Activated CD4-positive, CD25-positive, alpha-beta regulatory T cell treated with anti-CD3 and anti-CD28 coated beads, Interleukin-2, amount 50 U/mL, for 72 hours (primary cell): Measurements from ENCODE around the gene AKAP6.

Source experiments
- DNase-seq: peaks from one replicate; pipeline ENCODE4 v3.0.0; 2021

The AKAP6 gene

DNA sequence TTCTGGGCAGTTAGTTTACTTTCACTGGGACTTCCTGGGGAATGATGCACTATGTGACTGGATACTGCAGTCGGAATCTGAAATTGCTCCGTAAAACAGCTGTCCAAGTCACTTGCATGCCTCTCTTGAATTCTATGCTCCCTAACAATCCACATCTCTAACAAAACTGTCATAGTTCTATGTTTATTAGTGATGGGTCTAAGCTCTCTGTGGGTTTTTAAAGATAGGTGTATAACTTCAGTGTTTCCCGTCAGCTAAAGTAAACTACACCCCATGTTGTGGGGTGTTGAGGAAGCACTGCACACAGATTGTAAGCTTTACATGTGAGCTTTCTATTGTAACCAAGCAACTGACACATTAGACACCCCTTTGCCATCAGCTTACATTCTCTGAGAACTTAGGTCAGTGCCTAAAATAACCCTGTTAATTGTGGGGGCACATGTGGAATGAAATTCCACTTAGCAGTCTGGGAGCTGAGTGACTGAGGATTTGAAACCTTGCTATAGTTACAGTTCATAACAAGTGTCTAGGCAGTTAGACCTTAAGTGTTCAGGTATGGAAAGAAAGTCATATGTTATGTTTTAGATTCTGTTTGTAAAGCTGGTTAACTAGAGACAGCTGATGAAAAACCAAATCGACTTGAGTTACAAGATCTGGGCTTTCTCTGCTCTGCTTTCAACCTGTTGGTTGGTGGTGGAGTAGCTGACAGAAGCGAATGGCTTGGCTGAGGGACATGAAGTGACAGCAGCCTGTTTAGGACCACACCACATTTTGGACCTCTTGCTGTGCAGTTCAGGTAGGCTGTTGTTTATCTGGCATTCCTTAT is 165.7 kb downstream of the AKAP6 start:
- DNase-seq = no peak

DNA sequence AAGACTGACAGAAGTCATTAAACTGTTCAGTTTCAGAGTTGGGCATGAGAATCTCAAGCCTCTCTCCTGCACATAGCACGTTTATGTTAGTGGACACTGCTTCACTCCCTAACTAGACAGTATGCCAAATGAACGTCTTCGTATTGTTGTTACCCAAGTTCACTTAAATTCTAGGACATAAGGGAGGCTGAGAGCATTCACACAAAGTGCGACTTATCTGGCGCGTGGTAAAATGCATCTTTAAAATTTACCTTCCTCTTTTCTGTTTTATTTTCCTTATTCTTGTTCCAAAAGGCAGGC is 166.3 kb downstream of the AKAP6 start:
- no peak for DNase-seq

DNA sequence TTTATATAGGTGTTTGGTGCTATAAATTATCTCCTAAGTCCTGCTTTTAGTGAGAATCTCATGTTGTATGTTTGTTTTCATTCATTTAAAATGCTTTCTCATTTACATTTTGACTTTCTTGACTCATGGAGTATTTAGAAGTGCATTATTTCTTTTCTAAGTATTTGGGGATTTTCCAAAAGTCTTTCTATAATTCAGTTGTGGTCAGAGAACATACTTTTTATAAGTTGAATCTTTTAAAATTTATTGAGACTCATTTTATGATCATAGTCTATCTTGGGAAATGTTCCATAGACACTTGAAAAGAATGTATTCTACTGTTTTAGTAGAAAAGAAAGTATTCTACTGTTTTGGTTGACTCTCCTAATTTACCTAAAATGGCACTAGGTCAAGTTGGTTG is 168.2 kb downstream of the AKAP6 start:
- no peak for DNase-seq

DNA sequence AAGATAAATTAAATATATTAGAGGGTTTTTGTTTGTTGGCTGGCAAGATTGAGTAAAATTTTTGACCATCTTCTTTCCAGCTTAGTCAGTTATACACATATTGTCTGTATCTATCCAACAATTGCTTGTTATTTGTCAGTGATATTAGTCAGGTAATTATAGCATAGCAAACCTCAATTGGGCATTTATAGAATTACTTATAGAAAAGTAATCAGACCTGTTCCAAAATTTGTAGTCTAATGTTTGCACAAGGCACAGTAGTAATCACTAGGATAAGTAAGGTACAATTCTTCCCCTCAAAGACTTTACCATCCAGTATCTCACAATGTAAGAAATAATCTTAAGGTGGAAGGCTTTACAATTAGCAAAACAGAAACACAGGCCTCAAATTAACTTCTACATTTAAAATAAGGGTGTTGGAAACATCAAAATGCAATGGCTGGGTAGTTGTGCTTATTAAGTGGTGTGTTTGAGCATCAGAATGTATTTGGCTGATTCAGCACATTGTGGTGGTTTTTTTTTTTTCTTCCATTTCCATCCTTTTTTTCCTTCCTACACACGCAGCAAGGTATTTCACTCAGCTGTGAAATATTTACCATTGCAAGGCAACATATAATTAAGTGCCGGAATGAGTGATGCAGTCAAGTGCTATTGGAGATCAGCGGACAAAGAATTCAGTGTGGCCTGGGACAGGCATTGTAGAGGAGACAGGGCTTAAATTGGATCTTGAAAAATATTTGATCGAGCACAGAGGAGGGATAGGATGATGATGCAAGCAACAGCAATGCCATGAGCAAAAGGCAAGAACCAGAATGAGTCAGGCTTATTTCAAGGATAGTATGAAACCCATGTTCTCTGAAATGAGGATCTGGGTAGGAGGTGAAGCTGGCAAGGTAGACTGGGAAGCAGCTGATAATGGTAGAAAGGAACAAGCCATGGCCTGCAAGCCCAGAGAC is 178.2 kb downstream of the AKAP6 start:
- no peak for DNase-seq

DNA sequence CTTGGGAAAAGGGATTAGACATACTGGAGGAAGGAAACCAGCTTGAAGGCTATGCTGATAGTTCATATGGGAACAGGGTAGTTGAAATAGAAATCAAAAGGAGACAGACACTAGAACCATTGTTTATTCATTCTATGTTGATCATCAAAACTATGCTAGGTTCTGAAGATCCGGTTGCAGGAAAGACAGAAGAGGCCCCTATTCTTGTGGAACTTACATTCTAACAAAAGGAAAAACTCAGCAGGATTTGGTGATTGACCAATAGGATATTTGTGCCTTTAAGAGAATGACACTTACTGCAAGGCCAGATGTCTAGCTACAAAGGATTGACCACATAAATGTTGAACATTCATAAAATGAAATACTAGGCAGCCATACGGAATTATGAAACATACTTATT is 179.2 kb downstream of the AKAP6 start:
- DNase-seq = no peak

DNA sequence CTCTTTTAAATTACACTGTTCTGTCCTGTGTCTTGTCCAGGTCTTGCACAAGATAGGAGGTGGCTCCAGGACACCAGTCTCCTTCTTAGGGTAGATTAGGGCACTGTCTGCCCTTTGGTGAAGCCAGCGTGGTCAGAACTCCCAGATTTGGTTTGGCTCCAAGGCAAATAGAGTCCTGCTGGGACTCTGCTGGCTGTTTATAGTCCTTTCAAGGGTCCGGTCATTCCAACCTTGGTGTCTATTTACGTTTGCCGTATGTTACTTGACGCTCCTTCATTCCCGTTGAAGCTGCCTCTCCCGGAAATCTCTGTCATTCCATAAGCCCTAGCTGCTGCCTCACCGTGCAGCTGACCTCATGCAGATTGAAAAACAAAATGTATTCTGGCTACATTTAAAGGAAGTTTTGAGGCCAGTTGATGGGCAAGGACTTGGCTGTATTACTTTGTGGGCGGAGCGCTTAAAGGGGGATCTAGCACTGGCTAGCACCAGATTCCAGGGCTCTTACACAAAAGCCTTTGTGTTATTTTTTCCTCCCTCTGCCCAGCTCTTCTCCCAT is 180.6 kb downstream of the AKAP6 start:
- no peak for DNase-seq

DNA sequence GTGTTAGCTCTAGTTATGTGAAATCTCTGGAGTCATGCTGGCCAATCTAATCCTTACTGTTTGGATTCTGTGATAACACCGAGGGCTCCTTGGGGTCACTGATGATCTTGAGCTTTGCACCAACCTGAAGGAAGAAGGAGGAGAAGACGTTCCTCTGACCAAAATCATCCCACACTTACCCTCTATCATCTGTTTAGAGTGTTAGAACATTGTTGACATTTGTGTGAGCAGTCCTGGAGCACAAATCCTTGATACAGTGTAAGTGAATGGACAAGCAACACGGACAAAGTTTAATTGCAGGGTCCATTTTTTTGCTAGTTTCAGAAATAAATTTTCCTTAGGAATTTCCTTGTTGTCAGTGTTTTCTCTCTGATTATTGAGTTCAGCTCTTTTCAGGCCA is 181.7 kb downstream of the AKAP6 start:
- DNase-seq = no peak

DNA sequence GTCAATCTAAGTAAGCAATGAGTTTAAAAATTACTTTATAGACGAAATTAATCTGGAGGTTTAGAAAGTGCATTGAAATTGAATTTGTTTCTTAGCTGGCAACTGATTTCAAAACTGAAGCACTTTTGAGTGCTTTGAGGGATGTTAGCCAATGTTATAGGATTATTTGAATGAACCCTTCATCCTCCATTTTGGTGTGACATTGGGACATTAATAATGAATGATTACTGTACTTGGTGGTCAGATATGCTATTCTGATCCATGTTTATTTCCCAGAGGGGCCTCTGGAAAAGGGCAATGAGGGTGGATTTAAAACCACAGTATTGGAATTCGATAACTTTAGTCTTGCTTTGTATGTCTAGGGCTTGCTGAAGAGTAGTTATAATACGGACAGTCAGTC is 183.2 kb downstream of the AKAP6 start:
- no peak for DNase-seq

DNA sequence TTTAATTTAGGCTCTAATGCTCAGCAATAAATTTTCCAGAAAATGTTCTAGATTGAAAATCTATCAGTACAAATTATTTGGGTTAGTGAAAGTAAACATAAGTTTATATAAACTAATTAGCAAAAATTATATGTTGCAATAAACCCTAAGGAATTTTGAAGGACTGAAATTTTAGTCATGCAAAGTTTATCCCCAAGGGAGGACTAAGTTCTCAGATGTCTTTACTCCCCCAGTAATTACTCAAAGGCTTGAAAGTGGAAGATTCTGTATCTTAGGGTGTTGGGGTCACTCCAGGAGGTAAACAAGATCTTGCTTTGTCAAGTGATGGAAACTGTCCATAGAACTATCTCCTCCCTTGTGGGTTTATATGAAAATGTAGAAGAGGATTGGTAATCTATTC is 183.7 kb downstream of the AKAP6 start:
- no peak for DNase-seq

DNA sequence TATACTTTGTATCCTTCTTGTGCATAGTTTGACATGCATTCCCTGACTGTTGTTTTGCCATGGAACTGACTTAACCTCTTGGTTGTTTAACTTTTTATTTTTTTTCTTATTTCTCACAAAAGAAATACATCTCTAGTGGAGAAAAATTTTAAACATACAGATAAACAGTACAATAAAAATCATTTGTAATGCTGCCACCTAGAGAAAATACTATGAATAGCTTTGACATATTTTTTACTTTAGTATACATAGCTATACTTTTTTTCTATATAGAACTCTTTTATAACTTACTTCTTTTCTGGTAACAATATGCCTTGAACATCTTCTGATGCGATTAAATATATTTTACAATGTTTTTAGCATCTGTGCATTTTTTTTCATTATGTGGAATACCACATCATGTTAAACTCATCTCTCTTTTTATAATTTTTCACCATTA is 184.5 kb downstream of the AKAP6 start:
- DNase-seq = no peak

DNA sequence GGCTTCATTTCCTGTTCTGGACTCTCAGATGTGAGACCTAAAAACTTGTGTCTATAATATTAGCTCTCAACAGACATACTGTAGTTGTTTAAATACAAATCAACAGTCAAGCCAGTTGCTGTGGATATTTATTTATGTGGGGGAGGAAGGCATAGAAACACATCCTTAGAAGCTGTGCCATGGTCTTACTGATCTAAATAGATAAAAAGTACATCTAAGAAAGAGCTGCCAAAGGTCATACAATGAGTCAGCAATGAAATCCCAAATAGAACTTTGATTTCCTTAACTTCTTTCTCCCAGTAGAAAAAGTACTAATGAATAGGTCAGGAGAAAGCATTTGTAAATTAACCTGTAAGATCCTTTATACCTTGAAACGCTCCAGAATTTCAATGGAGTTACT is 185.1 kb downstream of the AKAP6 start:
- DNase-seq = no peak

DNA sequence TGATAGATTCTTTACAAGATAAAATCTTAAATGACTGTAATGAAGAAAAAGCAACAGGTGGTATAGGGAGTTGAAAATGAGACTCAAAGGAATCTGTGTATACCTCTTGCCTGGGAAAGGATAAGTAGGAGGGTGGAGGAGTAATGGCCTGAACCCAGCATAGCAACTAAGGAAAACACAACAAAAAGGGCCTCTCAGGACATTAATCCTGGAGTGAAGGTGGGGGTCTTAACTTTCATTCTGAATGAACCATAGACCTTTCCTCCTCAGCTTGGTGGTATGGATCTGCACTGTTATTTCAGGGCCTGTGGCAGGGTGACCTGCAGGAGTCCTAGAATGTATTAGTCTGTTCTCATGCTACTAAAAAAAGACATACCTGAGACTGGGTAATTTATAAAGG is 185.6 kb downstream of the AKAP6 start:
- DNase-seq = no peak

DNA sequence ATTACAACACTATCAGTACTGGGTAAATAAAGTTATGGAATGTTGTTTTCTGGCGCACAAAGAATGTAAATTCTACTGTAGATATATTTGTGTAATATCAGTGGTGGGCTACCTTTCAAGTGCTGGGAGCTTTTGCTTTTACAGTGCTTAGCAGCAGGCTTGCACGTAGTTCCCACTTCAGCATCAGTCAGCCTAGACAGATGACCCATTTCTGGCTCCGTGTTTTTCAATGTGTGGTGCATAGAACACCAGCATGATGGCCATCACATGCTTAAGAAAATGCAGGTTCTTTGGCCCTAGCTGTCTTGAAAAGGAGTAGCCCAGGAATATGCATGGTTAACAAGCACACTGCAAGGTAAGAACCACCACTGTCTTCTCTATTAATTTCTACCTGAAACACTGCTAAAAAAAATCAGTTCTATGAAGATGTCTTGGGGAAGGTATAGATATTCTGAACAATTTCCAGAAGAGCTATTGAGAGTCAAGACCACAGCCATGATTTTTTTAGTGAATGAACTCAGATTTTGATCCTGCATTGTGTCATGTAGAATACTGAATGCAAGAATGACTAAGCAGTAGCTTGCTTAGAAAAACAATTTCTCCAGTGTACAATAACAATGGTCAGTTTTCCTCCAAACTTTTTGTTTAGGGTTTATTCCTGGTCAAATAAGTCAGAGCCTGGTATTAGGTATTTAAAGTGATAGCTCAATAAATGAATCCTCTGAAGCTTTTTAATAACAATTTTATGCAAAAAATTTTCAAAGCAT is 195.7 kb downstream of the AKAP6 start:
- no peak for DNase-seq

DNA sequence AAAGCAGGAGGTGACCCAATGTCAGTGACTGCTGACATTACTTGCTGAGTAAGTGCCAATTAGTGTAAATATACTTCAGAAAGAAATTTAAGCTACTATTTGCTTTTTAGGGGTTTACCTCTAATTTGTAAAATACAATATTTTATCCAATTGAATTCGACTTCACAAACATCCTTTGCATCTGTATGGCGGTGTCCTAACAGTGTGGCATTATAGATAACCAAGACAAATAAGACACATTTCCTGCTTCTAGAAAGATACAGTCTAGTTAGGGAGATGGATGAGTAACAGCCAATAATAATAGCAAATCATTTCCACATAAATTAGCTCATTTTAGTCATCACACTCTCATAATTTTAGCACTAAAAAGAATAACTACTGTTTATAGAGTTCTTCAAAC is 196.5 kb downstream of the AKAP6 start:
- DNase-seq = no peak

DNA sequence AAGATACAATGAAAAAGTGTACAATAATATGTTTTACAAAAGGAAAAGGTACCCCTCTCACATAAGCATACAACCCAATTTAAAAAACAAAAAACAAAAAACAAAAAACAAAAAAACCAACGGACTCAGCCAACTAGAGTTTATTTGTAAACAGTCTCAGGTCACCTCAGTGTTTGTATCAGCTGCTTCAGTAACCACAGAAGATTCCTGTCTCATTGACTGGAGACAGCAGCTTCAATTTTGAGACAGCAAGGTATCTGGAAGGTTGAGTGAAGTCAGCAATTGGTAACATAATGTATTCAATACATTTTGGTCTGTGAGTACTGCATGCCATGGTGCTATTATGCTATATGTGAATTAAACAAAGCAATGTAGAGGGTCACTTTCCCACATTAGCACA is 201.7 kb downstream of the AKAP6 start:
- DNase-seq = no peak

DNA sequence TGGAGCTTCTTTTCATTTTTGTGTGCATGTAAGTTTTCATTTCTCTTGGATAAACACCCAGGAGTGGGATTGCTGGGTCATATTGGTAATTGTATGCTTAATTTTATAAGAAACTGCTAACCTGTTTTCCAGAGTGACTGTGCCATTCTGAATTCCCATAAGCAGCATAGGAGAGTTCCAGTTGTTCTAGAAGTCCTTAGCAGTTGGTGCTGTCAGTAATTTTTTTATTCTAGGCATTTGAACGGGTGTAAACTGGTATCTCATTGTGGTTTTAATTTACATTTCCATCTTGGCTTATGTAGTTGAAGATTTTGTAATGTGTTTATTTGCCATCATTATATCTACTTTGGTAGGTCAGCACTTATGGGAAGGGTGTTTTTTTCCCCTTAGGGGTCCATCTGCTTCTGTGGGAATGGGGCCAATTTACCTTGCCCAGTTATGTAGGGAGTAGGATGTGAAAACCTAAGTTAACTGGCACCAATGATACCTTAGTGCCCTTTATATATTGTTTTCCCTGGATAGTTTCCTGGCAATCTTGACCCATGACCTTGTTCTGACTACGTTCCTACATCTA is 202.9 kb downstream of the AKAP6 start:
- no peak for DNase-seq

DNA sequence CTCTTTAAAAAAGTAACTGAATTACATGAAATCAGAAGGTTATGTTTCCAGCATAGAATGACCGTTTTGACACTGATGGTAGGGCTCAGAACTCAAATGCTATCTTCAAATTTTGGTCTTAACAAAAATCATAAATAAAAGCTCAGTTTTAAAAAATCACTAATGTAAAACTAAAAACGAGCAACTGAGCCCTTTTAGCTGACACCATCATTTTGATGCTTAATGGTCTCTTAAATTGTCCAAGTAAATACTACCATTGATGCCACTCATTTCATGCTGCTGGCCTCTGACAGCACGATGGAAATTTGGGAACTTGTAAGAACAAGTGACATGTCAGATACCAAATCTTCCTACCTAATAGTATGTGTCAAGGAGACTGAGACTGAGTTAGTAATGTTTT is 205.0 kb downstream of the AKAP6 start:
- no peak for DNase-seq

DNA sequence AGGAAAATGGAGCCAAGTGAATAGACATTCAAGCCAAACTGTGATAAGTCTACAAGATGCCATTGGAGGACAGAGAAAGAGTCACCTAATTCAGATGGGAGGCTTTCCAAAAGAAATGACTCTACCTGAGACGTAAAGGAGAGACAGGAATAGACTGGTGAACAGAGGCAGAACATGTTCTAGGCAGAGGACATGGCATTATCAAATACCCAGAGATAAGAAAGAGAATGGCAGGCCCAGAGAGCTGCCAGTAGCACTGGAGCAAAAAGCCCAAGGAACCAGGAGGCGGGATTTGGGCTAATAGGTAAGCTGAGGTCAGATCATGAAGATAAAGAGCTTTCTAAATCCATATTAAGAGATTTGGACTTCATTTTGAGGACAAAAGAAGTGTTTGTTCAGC is 207.1 kb downstream of the AKAP6 start:
- DNase-seq = no peak

DNA sequence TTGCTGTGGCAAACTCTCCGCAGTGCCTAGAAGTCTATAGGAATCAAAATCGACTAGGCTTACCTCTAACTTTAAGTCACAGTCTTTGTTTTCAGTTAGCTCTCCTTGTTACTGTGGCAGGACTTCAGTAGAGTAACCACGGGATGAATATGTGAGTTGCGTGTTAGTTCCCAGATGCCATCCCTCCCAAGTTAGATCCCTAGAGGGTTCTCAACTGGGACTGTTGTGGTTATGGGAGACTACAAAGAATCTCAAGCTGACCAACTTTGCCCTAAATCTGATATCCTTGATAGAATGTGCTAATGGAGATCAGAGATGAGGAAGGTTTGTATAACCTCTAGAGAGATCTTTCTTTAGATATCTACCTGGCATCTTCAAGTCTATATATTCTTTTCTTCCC is 208.1 kb downstream of the AKAP6 start:
- no peak for DNase-seq

DNA sequence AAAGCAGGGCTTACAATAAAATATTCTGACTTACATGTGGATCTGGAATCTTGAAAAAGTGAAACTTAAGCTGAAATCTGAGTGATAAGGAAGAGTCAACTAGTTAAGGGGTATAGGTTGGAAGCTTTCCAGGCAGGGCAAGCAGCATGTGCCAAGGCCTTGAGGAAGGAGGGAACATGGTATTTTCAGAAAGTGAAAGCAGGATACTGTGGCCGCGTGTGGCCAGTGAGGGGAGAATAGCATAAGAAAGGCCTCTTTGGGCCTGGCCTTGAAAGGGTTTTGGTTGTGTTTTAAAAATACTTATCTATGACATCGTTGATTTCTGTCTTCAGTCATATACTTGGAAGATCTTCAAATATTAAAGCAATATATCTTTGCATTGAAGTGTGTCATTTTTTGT is 213.4 kb downstream of the AKAP6 start:
- no peak for DNase-seq

DNA sequence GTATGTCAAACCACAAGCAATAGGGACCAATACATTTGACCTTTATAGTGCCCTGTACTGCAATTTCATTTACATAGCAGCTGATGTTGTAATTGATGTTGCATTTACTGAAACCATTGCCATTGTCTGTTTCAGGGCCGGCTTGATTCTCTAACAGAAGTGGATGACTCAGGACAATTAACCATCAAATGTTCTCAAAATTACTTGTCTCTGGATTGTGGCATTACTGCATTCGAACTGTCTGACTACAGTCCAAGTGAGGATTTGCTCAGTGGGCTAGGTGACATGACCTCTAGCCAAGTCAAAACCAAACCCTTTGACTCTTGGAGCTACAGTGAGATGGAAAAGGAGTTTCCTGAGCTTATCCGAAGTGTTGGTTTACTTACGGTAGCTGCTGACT is 216.0 kb downstream of the AKAP6 start:
- DNase-seq = no peak

DNA sequence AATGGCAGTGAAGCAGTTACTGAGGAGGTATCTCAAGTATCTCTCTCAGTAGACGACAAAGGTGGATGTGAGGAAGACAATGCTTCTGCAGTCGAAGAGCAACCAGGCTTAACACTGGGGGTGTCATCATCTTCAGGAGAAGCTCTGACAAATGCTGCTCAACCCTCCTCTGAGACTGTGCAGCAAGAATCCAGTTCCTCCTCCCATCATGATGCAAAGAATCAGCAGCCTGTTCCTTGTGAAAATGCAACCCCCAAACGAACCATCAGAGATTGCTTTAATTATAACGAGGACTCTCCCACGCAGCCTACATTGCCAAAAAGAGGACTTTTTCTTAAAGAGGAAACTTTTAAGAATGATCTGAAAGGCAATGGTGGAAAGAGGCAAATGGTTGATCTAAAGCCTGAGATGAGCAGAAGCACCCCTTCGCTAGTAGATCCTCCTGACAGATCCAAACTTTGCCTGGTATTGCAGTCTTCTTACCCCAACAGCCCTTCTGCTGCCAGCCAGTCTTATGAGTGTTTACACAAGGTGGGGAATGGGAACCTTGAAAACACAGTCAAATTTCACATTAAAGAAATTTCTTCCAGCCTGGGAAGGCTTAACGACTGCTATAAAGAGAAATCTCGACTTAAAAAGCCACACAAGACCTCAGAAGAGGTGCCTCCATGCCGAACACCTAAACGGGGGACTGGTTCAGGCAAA is 216.6 kb downstream of the AKAP6 start:
- DNase-seq = no peak
